B cell (primary cell): ENCODE data around the gene KCND2.

Experiments used
- CTCF ChIP-seq: fragments of 200-600 bp; IDR thresholded peaks from one replicate; pipeline ENCODE4 v1.8.0; 2022; ENCODE audit warnings: antibody characterized with exemption, mild to moderate bottlenecking
- EZH2 ChIP-seq: IDR thresholded peaks from 2 replicates; pipeline ENCODE4 v1.6.1; 2012; ENCODE audit warnings: borderline replicate concordance, low read depth, mild to moderate bottlenecking, moderate library complexity, low read length; ENCODE audit not compliant: insufficient read depth, poor library complexity, severe bottlenecking

GRCh38 chr7:120587243-120587642, 314.3 kb downstream of the KCND2 start:
- TF ChIP-seq CTCF (no peak), EZH2 (no peak)
